T-helper 1 cell treated with Interleukin-12 subunit alpha and Interleukin-12 subunit beta and Interleukin-4 antibody, amounts not matched to agents 30 μg/mL and 1 μg/mL, for 36 hours (primary cell): ENCODE measurements around the gene ZBTB16.

ENCODE experiments used
- H3K27ac Mint-ChIP-seq: one replicate; pipeline ENCODE4 v1.8.0; 2021; ENCODE audit warnings: mild to moderate bottlenecking, mixed read lengths
- H3K27me3 Mint-ChIP-seq: one replicate; pipeline ENCODE4 v1.8.0; 2021; ENCODE audit warnings: low read depth, mixed read lengths
- H3K36me3 Mint-ChIP-seq: one replicate; pipeline ENCODE4 v1.8.0; 2021; ENCODE audit warnings: low read depth, mixed read lengths
- H3K4me1 Mint-ChIP-seq: one replicate; pipeline ENCODE4 v1.8.0; 2021; ENCODE audit warnings: low read depth, mixed read lengths
- H3K4me3 Mint-ChIP-seq: one replicate; pipeline ENCODE4 v1.8.0; 2021; ENCODE audit warnings: mild to moderate bottlenecking, moderate library complexity, mixed read lengths
- H3K9me3 Mint-ChIP-seq: one replicate; pipeline ENCODE4 v1.8.0; 2021; ENCODE audit warnings: mixed read lengths

The ZBTB16 gene

GRCh38 chr11:114128399-114128798 is 68.9 kb downstream of the ZBTB16 start:
- Mint-ChIP-seq H3K4me1 (peaks cover 10% of the 10 kb centered on the region), H3K4me3 (no peak overlapping the region), H3K36me3 (no peaks in the 10 kb centered on the region), H3K27ac (no peak overlapping the region), H3K27me3 (peaks cover 14% of the 10 kb centered on the region), H3K9me3 (no peaks in the 10 kb centered on the region)

DNA sequence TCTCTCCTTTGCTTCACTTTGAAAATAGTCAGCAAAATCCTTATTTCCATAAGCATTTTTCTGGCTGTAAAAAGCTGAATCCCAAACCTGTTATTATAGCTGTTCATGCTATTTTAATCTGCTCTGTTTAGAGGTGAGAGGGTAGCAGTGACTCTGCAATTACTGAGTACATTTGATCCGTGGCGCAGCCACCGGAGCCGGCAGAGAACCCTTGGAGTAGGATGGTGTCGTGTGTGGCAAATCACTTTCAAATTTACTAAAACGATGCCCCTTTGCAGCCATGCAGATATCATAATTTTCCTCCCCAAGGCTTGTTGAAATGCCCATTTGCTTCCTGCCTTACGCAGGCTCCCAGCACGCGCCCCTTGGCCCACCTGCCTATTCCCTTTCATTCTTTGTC is 69.6 kb downstream of the ZBTB16 start:
- no peaks in the 10 kb centered on the region for H3K36me3 Mint-ChIP-seq
- no peaks in the 10 kb centered on the region for H3K9me3 Mint-ChIP-seq
- H3K4me3 Mint-ChIP-seq = no peak overlapping the region
- H3K27ac Mint-ChIP-seq = no peak overlapping the region
- H3K27me3 Mint-ChIP-seq = peaks cover 16% of the 10 kb centered on the region
- H3K4me1 Mint-ChIP-seq = peaks cover 10% of the 10 kb centered on the region

- peaks cover 21% of the 10 kb centered on the region for H3K27me3 Mint-ChIP-seq
- H3K4me1 Mint-ChIP-seq = peaks cover 10% of the 10 kb centered on the region
- H3K36me3 Mint-ChIP-seq = no peaks in the 10 kb centered on the region
- H3K27ac Mint-ChIP-seq = no peak overlapping the region
- no peak overlapping the region for H3K4me3 Mint-ChIP-seq
- H3K9me3 Mint-ChIP-seq = no peaks in the 10 kb centered on the region
Observed at GRCh38 chr11:114129699-114130098, 70.2 kb downstream of the ZBTB16 start.

GRCh38 chr11:114130115-114130576 is 70.6 kb downstream of the ZBTB16 start:
- no peak overlapping the region for H3K4me3 Mint-ChIP-seq
- no peak overlapping the region for H3K27ac Mint-ChIP-seq
- H3K9me3 Mint-ChIP-seq = no peaks in the 10 kb centered on the region
- H3K4me1 Mint-ChIP-seq = peaks cover 10% of the 10 kb centered on the region
- peaks cover 21% of the 10 kb centered on the region for H3K27me3 Mint-ChIP-seq
- H3K36me3 Mint-ChIP-seq = no peaks in the 10 kb centered on the region

DNA sequence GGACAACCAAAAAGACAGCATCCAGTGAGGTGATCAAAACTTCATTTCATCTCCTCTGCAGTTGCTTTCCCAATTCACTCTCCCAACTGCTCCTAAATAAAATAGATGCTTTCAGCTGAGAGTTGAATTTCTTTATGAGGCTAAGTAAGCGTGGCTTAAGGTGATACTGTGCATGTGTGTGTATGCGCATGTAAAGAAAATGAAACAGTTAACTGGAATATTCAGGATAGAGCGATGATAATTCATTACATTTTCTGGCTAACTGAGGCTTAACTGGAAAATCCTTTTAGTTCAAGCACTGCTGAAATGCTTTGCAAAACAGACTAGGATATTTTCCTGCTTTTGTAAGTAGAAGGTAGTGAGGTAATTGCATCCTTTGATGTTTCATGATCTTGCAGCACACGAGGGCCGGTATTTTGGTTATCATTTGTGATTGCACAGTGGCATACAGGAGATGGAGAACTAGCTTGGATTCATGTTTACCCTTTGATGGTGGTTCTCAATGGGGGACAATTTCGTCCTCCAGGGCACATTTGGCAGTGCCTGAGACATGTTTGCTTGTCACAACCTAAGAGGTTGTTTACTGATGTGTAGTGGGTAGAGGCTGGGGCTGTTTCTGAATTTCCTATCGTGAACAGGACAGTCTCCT is 71.2 kb downstream of the ZBTB16 start:
- Mint-ChIP-seq H3K36me3 (no peaks in the 10 kb centered on the region), H3K27ac (no peak overlapping the region), H3K27me3 (peaks cover 21% of the 10 kb centered on the region), H3K4me3 (no peak overlapping the region), H3K4me1 (peaks cover 10% of the 10 kb centered on the region), H3K9me3 (no peaks in the 10 kb centered on the region)

DNA sequence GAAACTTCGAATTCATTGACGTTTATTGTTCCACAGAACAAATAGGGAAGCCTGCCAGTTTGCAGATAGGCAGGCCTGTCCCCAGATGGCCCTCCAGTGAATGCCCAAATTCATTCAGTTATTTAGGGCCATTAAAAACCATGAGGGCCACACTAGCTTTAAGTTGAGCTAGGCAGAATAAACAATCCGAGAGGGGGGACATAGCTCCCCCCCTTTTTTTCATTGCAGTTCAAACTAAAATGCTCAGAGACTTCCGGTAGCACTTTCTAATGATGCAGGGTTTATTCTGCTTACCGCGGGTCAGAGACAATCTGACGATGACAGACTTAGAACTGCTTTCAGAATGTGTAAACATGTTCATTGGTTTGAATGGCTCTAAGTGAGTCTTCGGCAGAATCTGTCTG is 72.0 kb downstream of the ZBTB16 start:
- peak overlapping the region; percentile 17 for H3K27ac Mint-ChIP-seq
- H3K36me3 Mint-ChIP-seq = no peaks in the 10 kb centered on the region
- peaks cover 14% of the 10 kb centered on the region for H3K4me1 Mint-ChIP-seq
- peaks cover 21% of the 10 kb centered on the region for H3K27me3 Mint-ChIP-seq
- H3K9me3 Mint-ChIP-seq = no peaks in the 10 kb centered on the region
- peak overlapping the region; percentile 3 for H3K4me3 Mint-ChIP-seq

DNA sequence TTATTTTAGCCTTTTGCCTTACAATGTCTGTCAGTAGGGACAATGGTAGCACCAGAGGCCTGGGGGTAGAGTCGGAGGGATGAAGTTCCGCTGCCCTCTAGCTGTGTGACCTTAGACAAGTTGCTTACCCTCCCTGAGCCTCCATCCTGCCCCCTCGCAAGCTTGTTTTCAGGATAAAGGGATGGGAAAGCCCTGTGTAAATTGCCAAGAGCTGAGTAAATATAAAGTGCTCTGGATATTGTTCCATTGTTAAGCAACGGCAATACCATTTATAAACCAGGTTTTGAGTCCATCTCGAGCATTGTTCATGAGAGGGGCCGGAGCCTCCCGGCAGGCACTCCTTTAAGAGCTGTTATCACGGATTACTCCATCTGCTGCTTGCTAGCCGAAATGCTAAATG is 72.9 kb downstream of the ZBTB16 start:
- no peak overlapping the region for H3K4me3 Mint-ChIP-seq
- no peaks in the 10 kb centered on the region for H3K36me3 Mint-ChIP-seq
- H3K9me3 Mint-ChIP-seq = no peaks in the 10 kb centered on the region
- peaks cover 20% of the 10 kb centered on the region for H3K4me1 Mint-ChIP-seq
- no peak overlapping the region for H3K27ac Mint-ChIP-seq
- peaks cover 17% of the 10 kb centered on the region for H3K27me3 Mint-ChIP-seq

DNA sequence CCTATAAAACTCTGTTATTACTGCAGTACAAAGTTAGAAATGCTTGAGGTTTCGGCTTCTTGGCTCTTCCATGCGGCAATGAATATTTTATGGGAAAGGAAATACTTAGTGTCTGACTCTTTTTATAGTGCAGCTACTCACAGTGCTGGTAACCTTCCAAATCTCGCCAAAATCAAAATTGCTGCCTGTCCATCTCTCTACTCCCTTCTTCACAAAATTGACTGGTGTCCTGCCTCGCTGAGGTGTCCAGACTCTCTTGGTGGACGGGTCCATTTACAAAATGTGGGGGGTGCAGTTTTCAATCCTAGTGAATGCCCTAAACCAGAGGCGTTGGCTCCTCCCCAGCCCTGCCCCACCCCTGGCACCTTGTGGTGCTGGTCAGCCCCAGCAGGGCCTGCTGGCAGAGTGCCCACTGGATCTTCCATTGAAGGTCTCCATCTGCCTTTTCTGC is 73.5 kb downstream of the ZBTB16 start:
- Mint-ChIP-seq H3K27ac (no peak overlapping the region), H3K4me3 (no peak overlapping the region), H3K4me1 (peaks cover 20% of the 10 kb centered on the region), H3K27me3 (peaks cover 18% of the 10 kb centered on the region), H3K36me3 (no peaks in the 10 kb centered on the region), H3K9me3 (no peaks in the 10 kb centered on the region)

DNA sequence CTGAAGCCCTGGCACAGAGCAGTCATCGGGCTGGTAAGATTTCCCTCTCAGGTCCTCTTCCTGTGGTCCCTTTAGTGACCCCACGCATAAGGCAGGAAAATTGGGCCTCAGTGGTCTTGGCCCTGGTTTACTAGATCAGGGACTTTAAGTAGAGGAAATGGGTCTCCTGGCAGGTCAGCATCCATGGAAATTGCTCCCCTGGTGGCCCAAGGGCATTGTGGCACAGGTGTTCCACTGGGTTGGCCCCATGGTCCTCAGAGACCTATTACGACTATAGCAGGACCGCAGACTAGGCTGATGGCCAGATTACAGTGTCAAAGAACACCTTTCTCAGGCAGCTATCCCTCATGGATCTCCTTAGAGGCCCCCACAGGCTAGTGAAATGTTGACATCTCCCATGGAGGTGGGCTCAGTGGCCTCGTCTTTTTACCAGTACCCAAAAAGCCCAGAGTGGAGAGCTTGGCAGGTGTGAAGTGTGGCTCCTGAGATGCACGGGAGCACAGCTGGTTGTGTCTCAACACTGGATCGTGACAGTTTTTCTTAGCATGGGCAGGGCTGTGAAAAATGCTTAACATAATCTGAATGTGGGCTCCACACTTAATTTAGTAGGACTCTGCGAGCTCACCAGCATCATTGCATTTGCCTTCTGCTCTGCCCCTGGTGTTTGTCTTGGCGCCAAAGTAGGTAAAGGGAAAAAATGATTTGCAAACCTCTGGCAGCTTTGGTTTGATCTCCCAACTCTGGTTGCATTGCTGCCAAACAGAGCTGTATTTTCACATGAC is 74.2 kb downstream of the ZBTB16 start:
- H3K27ac Mint-ChIP-seq = no peak overlapping the region
- no peaks in the 10 kb centered on the region for H3K9me3 Mint-ChIP-seq
- H3K4me1 Mint-ChIP-seq = peaks cover 20% of the 10 kb centered on the region
- H3K27me3 Mint-ChIP-seq = peaks cover 19% of the 10 kb centered on the region
- H3K4me3 Mint-ChIP-seq = no peak overlapping the region
- no peaks in the 10 kb centered on the region for H3K36me3 Mint-ChIP-seq

- Mint-ChIP-seq H3K36me3 (no peaks in the 10 kb centered on the region), H3K27ac (no peak overlapping the region), H3K4me1 (peaks cover 17% of the 10 kb centered on the region), H3K9me3 (no peaks in the 10 kb centered on the region), H3K4me3 (no peak overlapping the region), H3K27me3 (peaks cover 14% of the 10 kb centered on the region)
Observed at GRCh38 chr11:114134870-114135269, 75.4 kb downstream of the ZBTB16 start.

DNA sequence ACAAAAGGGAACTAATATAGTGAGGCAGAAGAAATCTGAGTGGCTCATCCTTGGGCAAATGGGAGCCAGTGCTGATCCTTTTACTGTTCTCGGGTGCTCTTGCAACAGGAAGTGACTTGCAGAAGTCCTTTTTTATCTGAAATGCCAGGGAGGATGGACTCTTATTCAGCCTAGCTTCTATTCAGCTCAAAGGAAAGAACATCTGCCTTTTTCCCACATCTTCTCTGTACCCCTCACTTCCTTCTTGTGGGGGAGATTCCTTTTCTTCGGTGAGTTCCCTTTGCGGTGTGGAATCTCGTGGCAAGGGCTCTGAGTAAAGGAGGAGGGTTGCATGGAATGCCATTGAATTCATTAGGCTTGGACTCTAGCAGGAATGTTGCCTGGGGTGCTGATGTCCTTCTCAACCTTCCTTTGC is 76.2 kb downstream of the ZBTB16 start:
- Mint-ChIP-seq H3K36me3 (no peaks in the 10 kb centered on the region), H3K27ac (no peak overlapping the region), H3K9me3 (no peaks in the 10 kb centered on the region), H3K27me3 (peaks cover 18% of the 10 kb centered on the region), H3K4me3 (no peak overlapping the region), H3K4me1 (peaks cover 15% of the 10 kb centered on the region)

DNA sequence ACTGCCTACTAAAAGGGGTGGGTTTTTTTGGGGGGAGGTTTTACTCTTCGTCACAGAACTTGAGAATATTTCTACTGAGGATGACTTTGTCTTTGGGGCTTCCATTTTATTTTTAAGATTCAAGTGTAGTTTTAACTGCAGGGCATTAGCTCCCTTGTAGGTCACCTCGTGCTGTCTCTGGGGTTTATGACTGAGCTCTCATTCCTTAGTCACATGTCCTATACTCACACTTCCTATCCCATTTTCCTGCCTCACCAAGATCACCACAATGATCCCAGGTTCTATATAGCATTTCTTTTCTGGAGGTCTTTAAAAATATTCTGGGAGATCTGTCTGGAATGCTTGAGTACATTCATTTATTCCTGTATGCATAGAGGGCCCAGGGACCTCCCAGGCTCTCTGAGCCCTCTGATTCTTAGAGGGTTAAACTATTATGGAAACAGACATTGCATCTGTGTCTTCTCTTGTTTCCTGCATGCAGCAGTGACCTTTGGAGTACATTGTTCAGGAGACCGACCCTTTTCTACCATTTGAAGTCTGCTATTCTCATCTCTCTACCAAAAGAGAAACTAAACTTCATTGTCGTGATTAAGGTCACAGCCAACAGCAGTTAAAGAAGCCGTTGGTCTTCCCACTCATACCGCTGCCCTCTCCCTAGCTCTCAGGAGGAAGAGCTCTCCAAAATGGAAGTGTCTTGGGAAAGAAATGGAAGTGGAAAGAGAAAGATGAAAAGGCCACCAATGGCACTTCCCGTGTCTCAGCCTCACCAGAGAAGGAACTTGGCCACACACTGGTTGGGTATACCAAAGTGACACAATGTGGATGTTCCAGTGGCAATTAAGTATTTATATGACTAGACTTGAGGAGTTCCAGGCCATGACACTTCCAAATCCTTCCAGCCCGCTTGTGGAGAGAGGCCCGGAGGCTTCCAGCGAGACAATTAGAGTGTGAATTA is 77.5 kb downstream of the ZBTB16 start:
- no peak overlapping the region for H3K27ac Mint-ChIP-seq
- peaks cover 24% of the 10 kb centered on the region for H3K27me3 Mint-ChIP-seq
- no peaks in the 10 kb centered on the region for H3K9me3 Mint-ChIP-seq
- H3K4me1 Mint-ChIP-seq = peaks cover 10% of the 10 kb centered on the region
- H3K36me3 Mint-ChIP-seq = no peaks in the 10 kb centered on the region
- H3K4me3 Mint-ChIP-seq = no peak overlapping the region

DNA sequence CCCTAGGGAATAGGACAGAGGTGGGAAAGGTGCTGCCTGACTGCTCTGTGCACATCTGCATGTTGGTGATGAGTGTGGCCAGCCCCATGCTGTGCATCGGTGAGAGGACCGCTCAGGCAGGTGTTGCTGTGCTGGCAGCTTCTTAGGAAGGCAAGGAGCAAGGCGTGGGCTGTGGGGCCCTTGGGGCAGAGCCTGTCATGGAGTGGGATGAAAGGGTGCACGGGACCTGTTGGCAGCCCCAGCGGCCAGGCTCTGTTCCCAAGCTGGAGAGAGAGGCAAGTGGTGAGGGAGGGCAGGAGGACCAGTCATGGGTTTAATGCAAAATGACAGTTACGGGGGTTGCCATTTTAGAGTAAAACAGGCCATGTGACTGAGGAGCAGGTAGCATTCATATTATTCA is 78.3 kb downstream of the ZBTB16 start:
- no peaks in the 10 kb centered on the region for H3K36me3 Mint-ChIP-seq
- peaks cover 10% of the 10 kb centered on the region for H3K4me1 Mint-ChIP-seq
- H3K27me3 Mint-ChIP-seq = peaks cover 24% of the 10 kb centered on the region
- H3K27ac Mint-ChIP-seq = no peak overlapping the region
- no peak overlapping the region for H3K4me3 Mint-ChIP-seq
- H3K9me3 Mint-ChIP-seq = no peaks in the 10 kb centered on the region

DNA sequence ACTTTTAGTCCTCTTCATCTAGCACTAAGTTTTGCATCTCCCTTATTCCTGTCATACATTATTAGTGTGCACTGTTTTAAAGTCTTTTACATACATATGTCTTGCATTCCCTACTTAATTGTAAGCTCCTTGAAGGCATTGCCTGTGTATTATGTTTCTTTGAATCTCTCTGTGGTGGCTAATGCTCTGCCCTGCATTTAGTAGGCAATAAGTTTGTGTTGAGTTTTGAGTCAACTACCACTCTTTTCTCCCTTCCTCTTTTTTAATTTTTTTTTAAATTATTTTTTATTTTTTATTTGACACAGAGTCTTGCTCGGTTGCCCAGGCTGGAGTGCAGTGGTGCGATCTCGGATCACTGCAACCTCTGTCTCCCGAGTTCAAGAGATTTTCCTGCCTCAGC is 78.9 kb downstream of the ZBTB16 start:
- no peak overlapping the region for H3K4me3 Mint-ChIP-seq
- peaks cover 10% of the 10 kb centered on the region for H3K4me1 Mint-ChIP-seq
- no peaks in the 10 kb centered on the region for H3K36me3 Mint-ChIP-seq
- H3K9me3 Mint-ChIP-seq = no peaks in the 10 kb centered on the region
- H3K27me3 Mint-ChIP-seq = peaks cover 29% of the 10 kb centered on the region
- H3K27ac Mint-ChIP-seq = no peak overlapping the region
